Muscle of back (tissue), 11 donors: ENCODE data around the gene WNT7A. TPM values are rescaled to one million over a fixed set of nuclear protein-coding genes. Genes with fewer than 3 reads are reported as not detected.

Experiments
- DNase-seq, 3 donors: peaks; one replicate each; pipeline versions ENCODE4 v3.0.0 to v3.0.0-alpha.2; 2013
- polyA plus RNA-seq, 10 donors: library from polyadenylated mRNA; unstranded; fragments of 120-200 nt; gene quantifications; one replicate each; pipeline ENCODE4 v1.2.1, GENCODE V29; 2013; ENCODE audit not compliant: insufficient read length in 10 of 10

Gene WNT7A
- polyA plus RNA-seq, 10 donors: 0.05 to 1.1 (median 0.27) TPM; not detected in 5

- DNase-seq: no peak
Measured at GRCh38 chr3:13846716-13847570, 32.9 kb downstream of the WNT7A start.

- no peak for DNase-seq
Measured at GRCh38 chr3:13846238-13846637, 33.6 kb downstream of the WNT7A start.

GRCh38 chr3:13845806-13846205, 34.1 kb downstream of the WNT7A start:
- DNase-seq: no peak

- DNase-seq: no peak
Measured at GRCh38 chr3:13844911-13845310, 35.0 kb downstream of the WNT7A start.

GRCh38 chr3:13844286-13844685, 35.6 kb downstream of the WNT7A start:
- no peak for DNase-seq

GRCh38 chr3:13843351-13843750, 36.5 kb downstream of the WNT7A start:
- DNase-seq: no peak

GRCh38 chr3:13842226-13842625, 37.6 kb downstream of the WNT7A start:
- DNase-seq: no peak

GRCh38 chr3:13841826-13842225, 38.0 kb downstream of the WNT7A start:
- no peak for DNase-seq

GRCh38 chr3:13841141-13841540, 38.7 kb downstream of the WNT7A start:
- DNase-seq: no peak

GRCh38 chr3:13840456-13840855, 39.4 kb downstream of the WNT7A start:
- no peak for DNase-seq

- no peak for DNase-seq
Measured at GRCh38 chr3:13839726-13840340, 40.0 kb downstream of the WNT7A start.

- DNase-seq: no peak
Measured at GRCh38 chr3:13839253-13839652, 40.6 kb downstream of the WNT7A start.

GRCh38 chr3:13838421-13838820, 41.5 kb downstream of the WNT7A start:
- DNase-seq: no peak

- no peak for DNase-seq
Measured at GRCh38 chr3:13837751-13838150, 42.1 kb downstream of the WNT7A start.

- no peak for DNase-seq
Measured at GRCh38 chr3:13836658-13837587, 42.9 kb downstream of the WNT7A start.

GRCh38 chr3:13835246-13835645, 44.6 kb downstream of the WNT7A start:
- no peak for DNase-seq

- no peak for DNase-seq
Measured at GRCh38 chr3:13834258-13835035, 45.4 kb downstream of the WNT7A start.

GRCh38 chr3:13833506-13834257, 46.2 kb downstream of the WNT7A start:
- no peak for DNase-seq

GRCh38 chr3:13832130-13832529, 47.7 kb downstream of the WNT7A start:
- DNase-seq: no peak

GRCh38 chr3:13831386-13831996, 48.4 kb downstream of the WNT7A start:
- DNase-seq: no peak
